ENCODE results near the gene MCF2L. TPM values are rescaled to one million over a fixed set of nuclear protein-coding genes. Genes with fewer than 3 reads are reported as not detected.

MCF2L gene
- polyA plus RNA-seq, 1 donor (not counting 4 experiments of a cell fraction or from before 2014, with no cell fraction given) = 0.14 TPM

GRCh38 chr13:113073942-113074341, 104.9 kb downstream of the MCF2L start:
- DNase-seq (ENCODE audit: low read depth, low spot score) (no peak), FAIRE-seq (no peak)
- no peak overlapping the region for H2AFZ ChIP-seq (ENCODE audit: control insufficient read depth, low read length)
- no peaks in the 10 kb centered on the region for H4K20me1 ChIP-seq (ENCODE audit: control insufficient read depth, extremely low read depth, insufficient read depth, low read length)
- no peaks in the 10 kb centered on the region for H3K9me3 ChIP-seq (ENCODE audit: control insufficient read depth, low read depth, low read length)
- no peaks in the 10 kb centered on the region for H3K27me3 ChIP-seq (ENCODE audit: control insufficient read depth, extremely low read depth, insufficient read depth, low read length)
- H3K4me1 ChIP-seq (ENCODE audit: control insufficient read depth, extremely low read depth, insufficient read depth, low read length) = no peaks in the 10 kb centered on the region
- H3K79me2 ChIP-seq (ENCODE audit: control insufficient read depth, insufficient read depth, low read length) = no peaks in the 10 kb centered on the region
- H3K27ac ChIP-seq (ENCODE audit: control insufficient read depth, insufficient read depth, low read length) = no peak overlapping the region
- dilution Hi-C loops (cut with MboI; ENCODE audit: extremely low pct_ligation_motif_present, low sequenced_read_pairs) = no loop called here
- H3K4me3 ChIP-seq (ENCODE audit: control insufficient read depth in 2 of 3, extremely low read depth in 1 of 3, insufficient read depth in 2 of 3, low read depth in 1 of 3, low read length in 3 of 3) = no peak overlapping the region
- no peak overlapping the region for H3K9ac ChIP-seq (ENCODE audit: control insufficient read depth, extremely low read depth, insufficient read depth, low read length)
- H3K9me1 ChIP-seq (ENCODE audit: control insufficient read depth, extremely low read depth, insufficient read depth, low read length) = no peaks in the 10 kb centered on the region
- H3K36me3 ChIP-seq (ENCODE audit: control insufficient read depth in 2 of 2, extremely low read depth in 1 of 2, insufficient read depth in 2 of 2, low read length in 2 of 2) = no peaks in the 10 kb centered on the region
- H3K4me2 ChIP-seq (ENCODE audit: control insufficient read depth, extremely low read depth, insufficient read depth, low read depth, low read length) = no peak overlapping the region
- TF ChIP-seq CTCF (optimal IDR thresholded peaks at IDR 0.05 in 1 of 3, IDR thresholded peaks at IDR 0.05 in 1 of 3, conservative IDR thresholded peaks at IDR 0.05 in 1 of 3; ENCODE audit: extremely low read depth in 1 of 3, insufficient read depth in 2 of 3, low read length in 3 of 3) (no peak), EZH2 (IDR thresholded peaks at IDR 0.05; ENCODE audit: low read length) (no peak)

GRCh38 chr13:113074401-113074800, 105.4 kb downstream of the MCF2L start:
- Histone ChIP-seq H3K79me2 (ENCODE audit: control insufficient read depth, insufficient read depth, low read length) (no peaks in the 10 kb centered on the region), H3K27me3 (ENCODE audit: control insufficient read depth, extremely low read depth, insufficient read depth, low read length) (no peaks in the 10 kb centered on the region), H3K9ac (ENCODE audit: control insufficient read depth, extremely low read depth, insufficient read depth, low read length) (no peak overlapping the region), H3K27ac (ENCODE audit: control insufficient read depth, insufficient read depth, low read length) (no peak overlapping the region), H3K9me1 (ENCODE audit: control insufficient read depth, extremely low read depth, insufficient read depth, low read length) (no peaks in the 10 kb centered on the region), H3K36me3 (ENCODE audit: control insufficient read depth in 2 of 2, extremely low read depth in 1 of 2, insufficient read depth in 2 of 2, low read length in 2 of 2) (no peaks in the 10 kb centered on the region), H3K4me3 (ENCODE audit: control insufficient read depth in 2 of 3, extremely low read depth in 1 of 3, insufficient read depth in 2 of 3, low read depth in 1 of 3, low read length in 3 of 3) (no peak overlapping the region), H4K20me1 (ENCODE audit: control insufficient read depth, extremely low read depth, insufficient read depth, low read length) (no peaks in the 10 kb centered on the region), H3K4me2 (ENCODE audit: control insufficient read depth, extremely low read depth, insufficient read depth, low read depth, low read length) (no peak overlapping the region), H3K9me3 (ENCODE audit: control insufficient read depth, low read depth, low read length) (no peaks in the 10 kb centered on the region), H2AFZ (ENCODE audit: control insufficient read depth, low read length) (no peak overlapping the region), H3K4me1 (ENCODE audit: control insufficient read depth, extremely low read depth, insufficient read depth, low read length) (no peaks in the 10 kb centered on the region)
- DNase-seq (ENCODE audit: low read depth, low spot score) = no peak
- dilution Hi-C loops (cut with MboI; ENCODE audit: extremely low pct_ligation_motif_present, low sequenced_read_pairs) = no loop called here
- no peak for FAIRE-seq
- TF ChIP-seq CTCF (optimal IDR thresholded peaks at IDR 0.05 in 1 of 3, IDR thresholded peaks at IDR 0.05 in 1 of 3, conservative IDR thresholded peaks at IDR 0.05 in 1 of 3; ENCODE audit: extremely low read depth in 1 of 3, insufficient read depth in 2 of 3, low read length in 3 of 3) = no peak
- no peak for TF ChIP-seq EZH2 (IDR thresholded peaks at IDR 0.05; ENCODE audit: low read length)

Measured in keratinocyte (primary cell).